ENCODE data around the gene TRMT61A. TPM values are rescaled to one million over a fixed set of nuclear protein-coding genes. Genes with fewer than 3 reads are reported as not detected.

Gene TRMT61A
- total and polyA plus RNA-seq, 10 of the 15 experiments (the other 5 are each of a cell fraction or from before 2014, with no cell fraction given) = 0.11 to 21.9 (median 11.4) TPM

DNA sequence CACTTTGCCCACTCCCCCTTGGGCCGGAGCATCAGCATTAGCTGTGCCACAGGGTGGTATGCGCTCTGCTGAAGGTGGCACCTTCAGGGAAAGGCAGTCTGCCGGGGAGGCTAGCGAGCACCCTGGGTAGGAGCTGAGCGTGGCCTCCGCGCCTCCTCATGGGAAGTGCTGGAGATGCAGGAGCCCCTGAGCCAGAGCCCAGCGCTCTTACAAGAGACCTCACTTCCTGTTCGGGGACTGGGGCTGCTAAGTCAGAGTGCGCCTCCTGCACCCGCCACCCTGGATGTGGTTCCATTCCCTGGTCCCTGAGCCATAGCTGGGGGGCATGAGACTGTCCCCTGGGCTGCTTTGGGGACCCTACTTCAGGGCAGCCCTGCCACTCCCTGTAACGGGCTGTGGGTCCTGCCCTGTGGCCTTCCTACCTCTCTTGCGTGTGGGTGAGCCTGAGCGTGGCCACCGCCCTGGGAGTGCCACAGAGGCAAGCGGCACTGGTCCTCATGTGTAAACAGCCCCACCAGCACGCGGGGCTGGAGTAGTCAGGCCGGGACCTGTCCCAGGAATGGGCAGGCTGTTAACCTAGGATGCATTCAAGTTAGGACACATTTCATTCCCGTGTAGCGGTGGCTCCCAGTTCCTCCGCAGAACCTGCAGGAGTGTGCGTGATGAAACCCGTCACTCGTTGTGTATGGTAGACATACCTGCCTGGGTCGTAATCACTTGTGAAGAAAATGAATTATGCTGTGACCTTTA, 53.1 kb downstream of the TRMT61A start:
- FAIRE-seq (no peak), DNase-seq (ENCODE audit: low read depth, low spot score) (no peak), ATAC-seq (no peak)
- Histone ChIP-seq H2AFZ (ENCODE audit: control insufficient read depth, low read depth, low read length) (no peak overlapping the region), H3K9ac (ENCODE audit: control insufficient read depth, insufficient read depth, low read length) (no peak overlapping the region), H3K27ac (ENCODE audit: control insufficient read depth, insufficient read depth) (no peak overlapping the region), H3K27me3 (replicated peaks in 1 of 2; ENCODE audit: control insufficient read depth in 2 of 2, insufficient read depth in 2 of 2, low read length in 1 of 2) (no peaks in the 10 kb centered on the region), H4K20me1 (ENCODE audit: control insufficient read depth, insufficient read depth) (no peaks in the 10 kb centered on the region), H3K79me2 (ENCODE audit: control insufficient read depth, insufficient read depth, low read length) (no peaks in the 10 kb centered on the region), H3K4me3 (no peak overlapping the region), H3K4me2 (ENCODE audit: control insufficient read depth, insufficient read depth) (no peak overlapping the region), H3K4me1 (ENCODE audit: control insufficient read depth, insufficient read depth, low read length) (no peaks in the 10 kb centered on the region), H3K9me3 (replicated peaks; ENCODE audit: control insufficient read depth, insufficient read depth, low read length) (no peaks in the 10 kb centered on the region), H3K36me3 (ENCODE audit: control insufficient read depth in 2 of 2, insufficient read depth in 2 of 2, low read length in 1 of 2) (peaks cover 3 to 7% of the 10 kb centered on the region in 2 experiments; a peak in 3 of 4 replicates)
- intact Hi-C loops (cut with micrococcal nuclease; ENCODE audit: unreplicated experiment) = no loop called here
- 92% methylated on average over 26 of the region's 26 CpGs for WGBS (ENCODE audit: insufficient coverage, insufficient replicate concordance, low lambda C conversion rate, missing lambda C conversion rate)
- no TSS peak for BruUV-seq (replicated peaks)
- ChIA-PET POLR2A (no interaction called here), CTCF (no interaction called here), RAD21 (ENCODE audit: unreplicated experiment) (no interaction called here), SMC1A (ENCODE audit: uncharacterized antibody, unreplicated experiment) (no interaction called here)
- TF ChIP-seq MLLT1 (IDR thresholded peaks at IDR 0.05) = no peak
- TF ChIP-seq ASH2L (IDR thresholded peaks at IDR 0.05; ENCODE audit: borderline replicate concordance, low read depth) = no peak
- no peak for TF ChIP-seq TCF12 (IDR thresholded peaks at IDR 0.05; ENCODE audit: low read depth, low read length)
- TF ChIP-seq ATF7 (IDR thresholded peaks at IDR 0.05; ENCODE audit: low read depth) = no peak
- no peak for TF ChIP-seq LARP7 (IDR thresholded peaks at IDR 0.05)
- TF ChIP-seq, protein P1, sequence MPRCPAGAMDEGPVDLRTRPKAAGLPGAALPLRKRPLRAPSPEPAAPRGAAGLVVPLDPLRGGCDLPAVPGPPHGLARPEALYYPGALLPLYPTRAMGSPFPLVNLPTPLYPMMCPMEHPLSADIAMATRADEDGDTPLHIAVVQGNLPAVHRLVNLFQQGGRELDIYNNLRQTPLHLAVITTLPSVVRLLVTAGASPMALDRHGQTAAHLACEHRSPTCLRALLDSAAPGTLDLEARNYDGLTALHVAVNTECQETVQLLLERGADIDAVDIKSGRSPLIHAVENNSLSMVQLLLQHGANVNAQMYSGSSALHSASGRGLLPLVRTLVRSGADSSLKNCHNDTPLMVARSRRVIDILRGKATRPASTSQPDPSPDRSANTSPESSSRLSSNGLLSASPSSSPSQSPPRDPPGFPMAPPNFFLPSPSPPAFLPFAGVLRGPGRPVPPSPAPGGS (IDR thresholded peaks at IDR 0.05; ENCODE audit: borderline replicate concordance, insufficient read depth, low read depth, low read length, poor library complexity, severe bottlenecking) = no peak
- no peak for TF ChIP-seq WRNIP1 (IDR thresholded peaks at IDR 0.05; ENCODE audit: borderline replicate concordance, low read depth, low read length)
- no peak for TF ChIP-seq BHLHE40 (IDR thresholded peaks at IDR 0.05; ENCODE audit: borderline replicate concordance in 1 of 2, low read depth in 2 of 2, low read length in 1 of 2)
- no peak for TF ChIP-seq CBX3 (IDR thresholded peaks at IDR 0.05; ENCODE audit: borderline replicate concordance, low read depth)
- TF ChIP-seq MEF2A (IDR thresholded peaks at IDR 0.05; ENCODE audit: insufficient read depth, low read depth, low read length) = no peak
- TF ChIP-seq HCFC1 (IDR thresholded peaks at IDR 0.05; ENCODE audit: low read length) = no peak
- TF ChIP-seq CBFB (IDR thresholded peaks at IDR 0.05; ENCODE audit: low read depth) = no peak
- TF ChIP-seq E2F8 (IDR thresholded peaks at IDR 0.05; ENCODE audit: low read depth, partially characterized antibody) = no peak
- no peak for TF ChIP-seq BRCA1 (IDR thresholded peaks at IDR 0.05; ENCODE audit: low read depth, low read length)
- no peak for TF ChIP-seq ZNF217 (IDR thresholded peaks at IDR 0.05)
- TF ChIP-seq TAF1 (IDR thresholded peaks at IDR 0.05; ENCODE audit: borderline replicate concordance, low read depth, low read length) = no peak
- TF ChIP-seq RCOR1 (conservative IDR thresholded peaks at IDR 0.05; ENCODE audit: low read depth, low read length) = no peak
- in situ Hi-C loops (cut with MboI) = no loop called here
